ENCODE results near the gene LRRC8B. TPM values are rescaled to one million over a fixed set of nuclear protein-coding genes. Genes with fewer than 3 reads are reported as not detected.

Gene LRRC8B
- total and polyA plus RNA-seq, 2 experiments from 2014 or later, result 0.32 to 0.54 TPM

- no peak overlapping the region for H3K9ac ChIP-seq
- H3K4me1 ChIP-seq (ENCODE audit: insufficient read depth), result no peaks in the 10 kb centered on the region
- no peak overlapping the region for H3K4me2 ChIP-seq (ENCODE audit: unreplicated experiment)
- H3K27ac ChIP-seq, result no peak overlapping the region
- no peak for DNase-seq
- in situ Hi-C loops (cut with MboI), result loop anchor here (25.0 kb wide), 1 partner anchor 92 kb away; no protein-coding TSS in a partner anchor
- no peaks in the 10 kb centered on the region for H3F3A ChIP-seq (ENCODE audit: insufficient read depth)
- 56 to 60% methylated on average over 2 of the region's 2 CpGs for WGBS, 2 experiments (ENCODE audit: low coverage in 1 of 2, low lambda C conversion rate in 2 of 2, missing lambda C conversion rate in 2 of 2)
- H3K9me3 ChIP-seq (ENCODE audit: low read depth), result no peaks in the 10 kb centered on the region
- no peaks in the 10 kb centered on the region for H3K9me2 ChIP-seq (ENCODE audit: insufficient read depth)
- no peak for TF ChIP-seq EZH2phosphoT487 (IDR thresholded peaks at IDR 0.05; ENCODE audit: insufficient read depth, low read depth)
- no peak for TF ChIP-seq EZH2 (IDR thresholded peaks at IDR 0.05; ENCODE audit: insufficient read depth, poor library complexity, severe bottlenecking)
- H3K79me2 ChIP-seq (ENCODE audit: insufficient read depth), result no peaks in the 10 kb centered on the region
- no peaks in the 10 kb centered on the region for H4K20me1 ChIP-seq (ENCODE audit: insufficient read depth)
- no peaks in the 10 kb centered on the region for H3K27me3 ChIP-seq (replicated peaks; ENCODE audit: insufficient read depth)
- H2AFZ ChIP-seq, result no peak overlapping the region
- H3K4me3 ChIP-seq, result no peak overlapping the region
- no peaks in the 10 kb centered on the region for H3K36me3 ChIP-seq (ENCODE audit: low read depth)
Observed at GRCh38 chr1:89578946-89579684, 54.5 kb downstream of the LRRC8B start.

- no peaks in the 10 kb centered on the region for H3K36me3 ChIP-seq (ENCODE audit: low read depth)
- no peaks in the 10 kb centered on the region for H3K9me2 ChIP-seq (ENCODE audit: insufficient read depth)
- no peak overlapping the region for H3K4me3 ChIP-seq
- H3F3A ChIP-seq (ENCODE audit: insufficient read depth), result no peaks in the 10 kb centered on the region
- DNase-seq, result no peak
- no peak overlapping the region for H3K27ac ChIP-seq
- H3K9ac ChIP-seq, result no peak overlapping the region
- H4K20me1 ChIP-seq (ENCODE audit: insufficient read depth), result no peaks in the 10 kb centered on the region
- H3K4me1 ChIP-seq (ENCODE audit: insufficient read depth), result no peaks in the 10 kb centered on the region
- H3K9me3 ChIP-seq (ENCODE audit: low read depth), result no peaks in the 10 kb centered on the region
- 95% methylated on average over 7 of the region's 7 CpGs for WGBS, 2 experiments (ENCODE audit: low coverage in 1 of 2, low lambda C conversion rate in 2 of 2, missing lambda C conversion rate in 2 of 2)
- no peaks in the 10 kb centered on the region for H3K27me3 ChIP-seq (replicated peaks; ENCODE audit: insufficient read depth)
- H2AFZ ChIP-seq, result no peak overlapping the region
- in situ Hi-C loops (cut with MboI), result loop anchor here (25.0 kb wide), 1 partner anchor 93 kb away; no protein-coding TSS in a partner anchor
- no peaks in the 10 kb centered on the region for H3K79me2 ChIP-seq (ENCODE audit: insufficient read depth)
- TF ChIP-seq EZH2phosphoT487 (IDR thresholded peaks at IDR 0.05; ENCODE audit: insufficient read depth, low read depth) (no peak), EZH2 (IDR thresholded peaks at IDR 0.05; ENCODE audit: insufficient read depth, poor library complexity, severe bottlenecking) (no peak)
- no peak overlapping the region for H3K4me2 ChIP-seq (ENCODE audit: unreplicated experiment)
Observed at GRCh38 chr1:89580036-89580435, 55.4 kb downstream of the LRRC8B start.

GRCh38 chr1:89581859-89582258 is 57.2 kb downstream of the LRRC8B start:
- DNase-seq, result no peak
- Histone ChIP-seq H3F3A (ENCODE audit: insufficient read depth) (no peaks in the 10 kb centered on the region), H3K9ac (no peak overlapping the region), H3K79me2 (ENCODE audit: insufficient read depth) (no peaks in the 10 kb centered on the region), H3K4me1 (ENCODE audit: insufficient read depth) (no peaks in the 10 kb centered on the region), H3K27ac (no peak overlapping the region), H3K9me2 (ENCODE audit: insufficient read depth) (no peaks in the 10 kb centered on the region), H2AFZ (no peak overlapping the region), H3K4me3 (no peak overlapping the region), H3K9me3 (ENCODE audit: low read depth) (no peaks in the 10 kb centered on the region), H4K20me1 (ENCODE audit: insufficient read depth) (no peaks in the 10 kb centered on the region), H3K4me2 (ENCODE audit: unreplicated experiment) (no peak overlapping the region), H3K36me3 (ENCODE audit: low read depth) (no peaks in the 10 kb centered on the region), H3K27me3 (replicated peaks; ENCODE audit: insufficient read depth) (no peaks in the 10 kb centered on the region)
- 94 to 96% methylated on average over 1 of the region's 1 CpG for WGBS, 2 experiments (ENCODE audit: low coverage in 1 of 2, low lambda C conversion rate in 2 of 2, missing lambda C conversion rate in 2 of 2)
- TF ChIP-seq EZH2phosphoT487 (IDR thresholded peaks at IDR 0.05; ENCODE audit: insufficient read depth, low read depth), result no peak
- no peak for TF ChIP-seq EZH2 (IDR thresholded peaks at IDR 0.05; ENCODE audit: insufficient read depth, poor library complexity, severe bottlenecking)
- in situ Hi-C loops (cut with MboI), result loop anchor here (25.0 kb wide), 1 partner anchor 95 kb away; no protein-coding TSS in a partner anchor

GRCh38 chr1:89582571-89582970 is 57.9 kb downstream of the LRRC8B start:
- H3K4me1 ChIP-seq (ENCODE audit: insufficient read depth), result no peaks in the 10 kb centered on the region
- DNase-seq, result no peak
- no peaks in the 10 kb centered on the region for H3K27me3 ChIP-seq (replicated peaks; ENCODE audit: insufficient read depth)
- TF ChIP-seq EZH2 (IDR thresholded peaks at IDR 0.05; ENCODE audit: insufficient read depth, poor library complexity, severe bottlenecking) (no peak), EZH2phosphoT487 (IDR thresholded peaks at IDR 0.05; ENCODE audit: insufficient read depth, low read depth) (no peak)
- in situ Hi-C loops (cut with MboI), result loop anchor here (25.0 kb wide), 1 partner anchor 95 kb away; no protein-coding TSS in a partner anchor
- no peaks in the 10 kb centered on the region for H3K79me2 ChIP-seq (ENCODE audit: insufficient read depth)
- 91 to 94% methylated on average over 9 of the region's 9 CpGs for WGBS, 2 experiments (ENCODE audit: low coverage in 1 of 2, low lambda C conversion rate in 2 of 2, missing lambda C conversion rate in 2 of 2)
- no peaks in the 10 kb centered on the region for H3K9me2 ChIP-seq (ENCODE audit: insufficient read depth)
- H3K4me2 ChIP-seq (ENCODE audit: unreplicated experiment), result no peak overlapping the region
- no peaks in the 10 kb centered on the region for H3F3A ChIP-seq (ENCODE audit: insufficient read depth)
- H4K20me1 ChIP-seq (ENCODE audit: insufficient read depth), result no peaks in the 10 kb centered on the region
- no peak overlapping the region for H3K27ac ChIP-seq
- no peak overlapping the region for H2AFZ ChIP-seq
- H3K36me3 ChIP-seq (ENCODE audit: low read depth), result no peaks in the 10 kb centered on the region
- H3K9ac ChIP-seq, result no peak overlapping the region
- H3K9me3 ChIP-seq (ENCODE audit: low read depth), result no peaks in the 10 kb centered on the region
- no peak overlapping the region for H3K4me3 ChIP-seq

All from GM23248 (cell line).